Measurements from ENCODE around the gene RAP1GAP2.

The RAP1GAP2 gene

DNA sequence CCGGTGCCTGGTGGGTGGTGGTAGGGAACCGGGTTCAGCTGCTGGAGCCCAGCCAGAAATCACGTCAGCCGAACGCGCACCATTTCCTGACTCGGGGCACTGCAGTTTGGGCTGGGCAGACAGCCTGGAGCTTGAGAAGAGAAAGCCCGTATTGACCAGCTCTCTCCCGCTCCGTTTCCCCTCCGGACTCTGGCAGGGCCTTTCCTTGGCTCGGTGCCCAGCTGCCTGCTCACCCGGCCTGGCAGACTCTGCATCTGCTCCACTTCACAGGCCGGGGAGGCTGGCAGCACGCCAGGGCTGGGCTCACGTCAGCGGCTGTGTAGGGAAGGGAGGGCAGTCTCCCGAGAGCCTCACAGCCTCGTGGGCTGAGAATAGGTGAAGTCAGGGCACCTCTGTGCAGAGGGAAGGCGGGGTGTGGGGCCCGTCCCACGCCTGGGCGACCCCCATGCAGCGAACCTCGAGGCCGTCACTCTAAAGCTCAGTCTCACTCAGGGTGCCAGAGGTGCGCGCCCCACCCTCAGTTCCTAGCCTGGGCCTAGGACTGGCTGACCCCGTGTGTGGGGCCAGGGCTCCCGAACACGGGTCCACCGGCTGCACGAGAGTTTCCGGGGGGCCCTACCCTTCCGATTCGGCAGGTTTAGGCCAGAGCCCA lies 208.0 kb downstream of the RAP1GAP2 start:
- DNase-seq: peak; percentile 96

DNA sequence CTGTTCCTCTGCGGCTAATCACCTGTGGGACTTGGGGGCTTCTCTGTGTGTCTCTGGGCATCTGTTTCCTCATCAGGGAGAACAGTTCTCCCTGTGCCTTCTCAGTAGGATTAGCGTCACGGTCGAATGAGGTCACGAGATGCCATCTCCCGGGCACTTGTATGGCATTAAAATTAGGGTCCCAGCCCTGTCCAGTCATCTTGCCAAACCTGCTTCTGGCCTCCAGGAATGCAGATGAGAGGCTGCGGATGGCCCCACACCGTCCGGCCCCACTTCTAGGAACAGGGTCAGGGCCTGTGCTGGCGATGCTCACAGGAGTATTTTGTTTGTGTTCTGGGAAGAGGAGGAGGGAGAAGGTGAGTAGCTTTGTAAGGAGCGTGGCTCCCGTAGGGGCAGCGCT lies 208.7 kb downstream of the RAP1GAP2 start:
- peak; percentile 34 for DNase-seq

DNA sequence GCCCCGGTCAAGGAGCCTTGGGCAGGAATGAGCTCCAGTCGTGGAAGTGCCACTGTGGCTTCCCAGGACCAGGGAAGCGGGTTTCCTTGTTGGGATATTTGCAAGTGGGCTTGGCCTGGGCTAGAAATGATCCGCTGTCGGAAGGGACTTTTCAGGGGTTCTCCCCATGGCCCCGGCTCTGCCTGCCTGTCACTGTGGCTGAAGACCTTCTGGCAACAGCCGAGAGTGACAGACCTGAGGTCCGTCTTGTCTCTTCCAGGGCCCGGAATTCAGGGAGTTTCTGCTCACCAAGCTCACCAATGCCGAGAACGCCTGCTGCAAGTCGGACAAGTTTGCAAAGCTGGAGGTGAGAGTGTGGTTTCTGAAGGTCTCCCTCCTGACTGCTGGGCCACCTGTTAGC lies 209.5 kb downstream of the RAP1GAP2 start:
- no peak for DNase-seq

DNA sequence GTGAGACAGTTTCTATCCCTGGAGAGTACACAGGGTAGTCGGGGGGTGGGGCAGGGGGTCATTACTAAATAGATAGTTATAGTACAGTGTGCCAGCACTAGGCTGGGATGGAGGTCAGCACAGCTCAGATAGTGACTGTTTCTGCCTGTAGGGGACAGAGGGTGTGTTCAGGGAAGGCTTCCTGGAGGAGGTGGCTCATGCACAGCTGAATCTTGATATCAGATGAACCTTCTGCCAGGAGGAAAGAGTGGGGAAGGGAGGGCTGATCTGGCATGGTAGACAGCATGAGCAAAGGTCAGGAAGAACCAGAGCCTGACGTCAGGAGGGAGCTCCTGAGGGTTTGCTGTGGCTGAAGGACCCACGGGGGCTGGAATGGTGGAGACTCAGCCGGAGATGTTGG lies 210.6 kb downstream of the RAP1GAP2 start:
- DNase-seq: no peak

DNA sequence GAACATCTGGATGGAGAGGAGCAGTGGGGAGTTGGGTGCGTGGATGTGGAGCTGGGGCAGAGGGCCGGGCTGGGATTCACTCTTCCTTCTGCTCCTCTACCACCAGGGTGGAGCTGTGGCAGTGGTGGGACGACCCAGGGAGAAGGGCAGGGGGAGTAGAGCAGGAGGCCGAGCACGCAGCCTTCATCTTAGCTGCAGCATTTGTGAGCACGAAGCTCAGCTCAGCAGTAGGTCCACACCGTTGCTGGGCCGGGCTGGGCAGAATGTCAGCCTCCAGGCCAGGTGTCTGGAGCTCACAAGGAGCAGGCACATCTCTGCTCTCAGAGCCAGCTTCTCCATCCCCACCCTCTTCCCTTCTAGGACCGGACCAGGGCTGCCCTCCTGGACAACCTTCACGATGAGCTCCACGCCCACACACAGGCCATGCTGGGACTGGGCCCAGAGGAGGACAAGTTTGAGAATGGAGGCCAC lies 211.4 kb downstream of the RAP1GAP2 start:
- no peak for DNase-seq

DNA sequence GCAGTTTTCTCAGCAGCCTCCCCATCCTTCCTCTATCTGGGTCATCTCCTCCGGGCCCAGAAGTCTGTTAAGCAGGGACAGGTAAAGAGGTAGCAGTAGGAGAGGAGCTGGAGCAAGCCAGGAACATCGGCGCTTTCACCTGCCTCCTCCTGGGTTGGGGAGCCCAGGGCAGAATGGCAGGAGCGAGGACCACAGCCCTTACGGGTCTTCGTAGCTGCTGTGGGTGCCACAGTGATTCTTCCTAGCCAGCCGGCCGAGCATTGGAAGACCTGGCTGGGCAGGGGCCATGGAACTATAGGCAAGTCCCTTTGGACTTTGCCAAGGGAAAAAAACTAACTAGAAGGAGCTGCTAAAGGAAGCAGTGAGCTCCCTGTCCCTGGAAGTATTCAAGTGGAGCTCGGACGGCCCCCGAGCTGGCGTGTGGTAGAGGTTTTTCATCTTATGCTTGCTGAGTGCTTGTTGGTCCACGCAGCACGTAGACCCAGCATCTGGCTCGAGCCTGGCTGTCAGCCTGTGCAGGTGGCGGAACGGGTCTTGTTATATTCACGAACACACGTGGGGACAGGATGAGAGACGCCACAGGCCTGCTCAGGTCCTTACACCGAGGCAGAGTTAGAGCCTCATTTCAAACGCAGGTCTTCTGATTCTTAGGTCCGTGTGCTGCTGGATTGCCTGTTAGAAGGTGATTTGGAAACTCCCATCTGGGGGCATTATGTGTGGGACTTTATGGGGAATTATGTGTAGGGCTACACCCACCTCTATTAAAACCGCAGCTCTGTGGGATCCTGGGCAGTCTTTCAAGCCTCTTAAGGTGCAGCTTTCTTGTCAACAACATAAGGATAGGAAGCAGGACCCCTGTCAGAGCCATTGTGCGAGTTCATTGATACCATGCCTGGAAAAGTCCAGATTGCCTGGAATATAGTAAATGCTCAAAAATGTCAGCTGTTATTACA lies 212.4 kb downstream of the RAP1GAP2 start:
- DNase-seq: no peak

DNA sequence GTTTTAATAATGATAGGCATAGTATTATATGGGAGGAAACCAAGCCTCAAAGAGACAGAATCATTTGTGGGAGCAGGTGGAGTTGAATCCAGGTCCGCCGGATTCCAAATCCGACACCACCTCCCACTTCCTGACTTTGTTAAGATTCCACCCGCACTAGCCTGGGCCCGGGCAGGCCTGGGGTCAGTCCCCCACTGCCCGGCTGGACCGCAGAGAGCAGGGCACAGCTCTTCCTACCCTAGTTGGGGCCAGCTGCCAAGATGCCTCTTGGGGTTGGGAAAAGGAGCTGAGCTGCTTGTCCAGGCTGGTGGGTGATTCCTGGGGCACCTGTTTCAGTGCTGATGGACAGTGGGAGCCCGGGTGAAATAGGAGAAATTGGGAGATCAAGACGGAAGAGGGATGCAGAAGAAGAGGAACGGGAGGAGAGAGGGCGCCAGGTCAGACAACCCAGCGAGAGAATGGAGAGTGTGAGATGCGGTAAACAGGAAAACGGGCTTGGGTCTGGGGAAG lies 213.2 kb downstream of the RAP1GAP2 start:
- DNase-seq: no peak

DNA sequence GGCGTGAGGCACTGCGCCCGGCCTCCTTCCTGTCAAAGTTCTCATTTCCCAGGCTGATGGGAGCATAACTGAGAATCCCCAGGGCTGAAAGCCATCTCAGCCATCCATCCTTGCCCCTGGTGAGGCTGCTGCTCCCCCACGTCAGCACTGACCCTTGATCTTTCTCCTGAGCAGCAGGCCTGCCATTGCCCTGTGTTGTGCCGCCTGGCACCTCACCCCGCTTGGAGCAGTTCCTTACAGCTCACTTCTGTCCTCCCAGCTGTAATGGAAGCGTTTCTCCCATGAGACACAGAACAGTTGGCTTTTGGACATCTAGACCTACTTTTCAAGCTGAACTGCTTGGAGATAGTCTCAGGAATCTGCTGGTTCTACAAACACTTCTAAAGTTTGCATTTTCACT lies 215.7 kb downstream of the RAP1GAP2 start:
- no peak for DNase-seq

DNA sequence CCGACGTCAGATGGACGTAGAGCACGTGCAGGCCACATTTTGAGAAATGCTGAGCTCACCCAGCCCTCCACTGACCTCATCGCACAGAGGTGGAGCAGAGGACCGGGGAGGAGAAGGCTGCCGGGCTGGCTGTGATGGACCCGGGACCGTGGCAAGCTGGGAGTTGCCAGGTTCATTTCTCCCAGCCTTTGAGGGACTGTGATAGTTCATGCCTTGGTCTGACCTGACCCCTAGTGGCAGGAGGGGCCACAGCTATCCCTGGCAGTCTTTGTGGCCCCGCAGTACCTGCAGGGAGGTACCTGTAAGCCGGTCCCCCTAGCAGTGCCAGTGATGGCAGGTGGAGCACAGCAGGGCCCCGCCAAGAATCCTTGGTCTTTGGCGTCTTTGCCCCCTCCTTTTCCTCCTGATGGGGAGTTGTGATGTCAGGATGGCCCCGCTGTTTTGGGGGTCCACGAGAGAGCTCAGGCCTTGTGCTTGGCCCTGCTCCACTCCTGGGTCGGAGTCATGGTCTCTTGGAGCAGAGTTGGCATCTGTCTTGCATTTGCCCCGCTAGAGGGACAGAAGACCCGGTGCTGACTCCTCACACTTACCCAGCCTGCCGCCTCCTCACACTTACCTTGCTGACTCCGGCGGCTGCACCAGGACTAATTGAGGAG lies 216.8 kb downstream of the RAP1GAP2 start:
- peak; percentile 42 for DNase-seq

DNA sequence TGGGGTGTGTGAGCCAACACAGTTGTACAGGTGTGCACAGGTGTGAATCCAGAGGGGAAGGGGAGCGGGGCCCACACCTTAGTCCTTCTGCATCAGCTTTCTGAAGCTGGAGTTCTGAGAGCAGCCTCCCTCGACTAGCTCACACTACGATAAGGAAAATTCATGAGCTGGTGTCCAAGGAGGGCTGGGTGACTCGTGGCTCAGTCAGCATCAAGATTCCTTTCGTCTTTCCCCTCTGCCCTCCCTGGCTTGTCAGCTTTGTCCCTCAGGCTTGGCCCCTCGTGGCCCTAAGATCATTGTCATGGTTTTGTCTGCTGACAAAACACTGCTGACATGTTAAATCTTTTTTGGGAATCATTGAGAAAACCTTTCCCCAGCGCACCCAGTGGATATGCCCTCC lies 219.7 kb downstream of the RAP1GAP2 start:
- no peak for DNase-seq

DNA sequence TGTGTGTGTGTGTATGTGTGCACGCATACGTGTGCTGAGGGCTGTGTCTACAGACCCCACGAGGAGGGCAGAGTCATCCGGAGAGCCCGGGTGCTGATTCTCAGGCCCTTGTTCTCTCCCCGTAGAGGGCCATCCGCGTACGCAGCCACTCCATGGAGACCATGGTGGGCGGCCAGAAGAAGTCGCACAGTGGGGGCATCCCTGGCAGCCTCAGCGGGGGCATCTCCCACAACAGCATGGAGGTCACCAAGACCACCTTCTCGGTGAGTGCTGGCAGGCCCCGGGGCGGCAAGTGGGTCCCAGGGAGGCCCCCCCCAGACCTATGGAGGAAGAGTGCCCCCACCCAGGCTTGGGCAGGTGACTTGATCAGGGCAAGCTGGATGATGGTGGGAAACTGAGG lies 221.7 kb downstream of the RAP1GAP2 start:
- no peak for DNase-seq

DNA sequence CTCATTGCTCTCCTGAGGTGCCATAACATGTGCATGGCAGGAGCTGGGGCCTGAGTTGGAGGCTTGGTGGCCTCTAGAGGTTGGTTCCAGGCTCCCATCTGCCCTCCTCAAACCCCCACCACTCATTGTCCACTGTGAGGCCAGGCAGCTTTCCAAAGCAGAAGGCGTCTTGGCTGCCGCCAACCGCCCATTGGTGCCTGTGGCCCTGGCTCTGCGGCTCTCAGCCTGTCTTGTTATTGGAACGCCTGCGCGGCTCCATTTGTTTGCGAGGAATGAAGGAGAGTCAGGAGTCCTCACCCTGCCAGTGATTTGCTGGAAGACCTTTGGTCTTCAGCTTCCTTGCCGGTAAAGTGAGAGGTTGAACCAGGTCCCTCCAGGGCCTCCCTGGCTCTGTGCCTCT lies 223.5 kb downstream of the RAP1GAP2 start:
- DNase-seq: no peak

DNA sequence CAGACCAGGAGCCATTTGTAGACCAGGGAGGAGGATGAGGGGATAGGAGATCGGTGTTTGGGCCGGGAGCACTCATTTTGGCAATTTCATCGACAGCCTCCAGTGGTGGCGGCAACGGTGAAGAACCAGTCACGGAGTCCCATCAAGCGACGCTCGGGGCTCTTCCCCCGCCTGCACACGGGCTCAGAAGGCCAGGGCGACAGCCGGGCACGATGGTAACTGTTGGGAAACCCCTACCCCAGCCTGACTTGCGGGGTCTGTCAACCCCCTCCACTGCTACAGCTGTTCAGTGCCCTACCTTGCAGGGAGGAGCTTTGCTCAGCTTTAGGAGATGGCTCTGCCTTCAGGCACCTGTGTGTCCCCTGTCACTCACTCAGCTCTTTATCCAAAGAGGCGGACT lies 224.1 kb downstream of the RAP1GAP2 start:
- DNase-seq: no peak

DNA sequence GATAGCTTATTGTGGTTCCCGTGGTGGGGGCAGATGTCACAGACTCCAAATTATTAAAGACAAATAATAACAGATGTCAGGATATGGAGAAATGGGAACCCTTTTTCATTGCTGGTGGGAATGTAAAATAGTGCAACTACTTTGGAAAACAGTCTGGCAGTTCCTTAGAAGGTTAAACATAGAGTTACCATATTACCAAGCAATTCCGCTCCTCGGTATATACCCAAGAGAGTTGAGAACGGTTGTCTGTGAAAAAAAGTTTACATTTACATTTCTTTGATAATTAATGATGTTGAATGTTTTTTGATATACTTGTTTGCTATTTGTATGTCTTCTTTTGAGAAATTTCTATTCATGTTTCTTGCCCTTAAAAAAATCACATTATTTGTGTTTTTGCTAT lies 226.0 kb downstream of the RAP1GAP2 start:
- no peak for DNase-seq

DNA sequence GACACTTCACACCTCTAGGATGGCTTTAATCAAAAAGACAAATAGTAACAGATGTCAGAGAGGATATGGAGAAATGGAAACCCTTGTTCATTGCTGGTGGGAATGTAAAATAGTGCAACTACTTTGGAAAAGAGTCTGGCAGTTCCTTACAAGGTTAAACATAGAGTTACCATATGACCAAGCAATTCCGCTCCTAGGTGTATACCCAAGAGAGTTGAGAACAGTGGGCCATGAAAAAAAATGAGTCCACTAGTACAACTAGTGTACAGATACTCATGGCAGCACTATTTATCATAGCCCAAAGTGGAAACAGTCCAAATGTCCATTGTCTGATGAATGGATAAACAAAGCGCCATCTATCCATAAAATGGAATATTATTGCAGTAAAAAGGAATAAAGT lies 228.1 kb downstream of the RAP1GAP2 start:
- no peak for DNase-seq

DNA sequence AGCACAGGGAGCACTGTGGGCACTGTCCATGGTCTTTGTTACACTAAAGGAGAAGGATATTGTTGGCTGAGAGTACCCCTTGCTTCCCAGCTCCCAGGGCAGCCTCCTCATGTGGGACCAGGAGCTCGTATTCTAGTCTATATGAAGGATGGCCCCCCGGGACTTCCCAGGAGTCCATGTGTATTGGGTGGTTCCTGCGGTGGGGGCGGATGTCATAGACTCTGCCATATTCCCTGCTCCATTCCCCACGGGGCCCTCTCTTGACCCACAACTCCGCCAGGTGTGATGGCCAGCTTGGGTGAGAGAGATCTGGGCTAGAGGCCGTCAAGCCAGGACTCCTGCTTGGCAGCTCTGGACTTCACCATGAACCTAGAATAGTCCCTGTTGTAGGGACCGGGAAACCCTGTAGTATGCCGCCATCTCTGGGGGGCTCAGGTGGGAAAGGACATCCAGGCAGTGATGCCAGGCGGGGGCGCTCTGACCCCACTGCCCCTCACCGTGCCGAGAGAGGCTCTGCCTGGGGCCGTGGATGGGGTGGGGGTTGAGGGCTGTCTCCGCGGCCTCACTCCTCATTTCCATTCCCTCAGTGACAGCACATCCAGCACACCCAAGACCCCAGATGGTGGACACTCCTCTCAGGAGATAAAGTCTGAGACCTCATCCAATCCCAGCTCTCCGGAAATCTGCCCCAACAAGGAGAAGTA lies 229.3 kb downstream of the RAP1GAP2 start:
- no peak for DNase-seq

DNA sequence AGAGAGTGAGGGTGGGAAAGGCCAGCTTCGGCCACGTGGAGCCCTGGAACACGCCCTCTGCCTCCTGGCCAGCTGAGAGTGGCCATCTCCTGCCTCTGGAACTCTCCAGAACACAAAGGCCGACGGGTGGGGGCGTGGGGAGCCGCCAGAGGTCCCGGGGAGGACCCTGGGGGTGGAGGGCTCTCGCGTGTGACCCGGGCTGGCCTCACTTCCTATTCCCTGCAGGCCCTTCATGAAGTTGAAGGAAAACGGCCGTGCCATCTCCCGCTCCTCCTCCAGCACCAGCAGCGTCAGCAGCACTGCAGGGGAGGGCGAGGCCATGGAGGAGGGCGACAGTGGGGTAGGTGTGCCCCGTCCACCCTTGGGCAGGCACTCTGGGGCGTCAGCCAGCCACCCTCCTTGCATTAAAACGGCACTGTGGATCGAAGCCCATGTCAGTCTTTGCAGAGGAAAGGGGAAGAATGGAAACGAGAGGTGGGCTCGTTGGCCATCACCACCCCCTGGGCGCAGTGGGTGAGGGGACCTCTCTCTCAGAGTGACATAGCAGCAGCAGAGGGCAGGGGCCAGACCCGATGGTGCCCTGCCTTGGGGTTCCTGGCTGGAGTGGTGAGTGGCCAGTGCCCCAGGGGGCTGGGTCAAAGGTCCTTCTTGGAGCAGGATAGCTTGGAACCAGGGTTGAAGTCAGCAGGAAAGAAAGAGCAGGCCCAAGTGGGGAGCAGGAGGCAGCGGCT lies 230.1 kb downstream of the RAP1GAP2 start:
- DNase-seq: no peak

DNA sequence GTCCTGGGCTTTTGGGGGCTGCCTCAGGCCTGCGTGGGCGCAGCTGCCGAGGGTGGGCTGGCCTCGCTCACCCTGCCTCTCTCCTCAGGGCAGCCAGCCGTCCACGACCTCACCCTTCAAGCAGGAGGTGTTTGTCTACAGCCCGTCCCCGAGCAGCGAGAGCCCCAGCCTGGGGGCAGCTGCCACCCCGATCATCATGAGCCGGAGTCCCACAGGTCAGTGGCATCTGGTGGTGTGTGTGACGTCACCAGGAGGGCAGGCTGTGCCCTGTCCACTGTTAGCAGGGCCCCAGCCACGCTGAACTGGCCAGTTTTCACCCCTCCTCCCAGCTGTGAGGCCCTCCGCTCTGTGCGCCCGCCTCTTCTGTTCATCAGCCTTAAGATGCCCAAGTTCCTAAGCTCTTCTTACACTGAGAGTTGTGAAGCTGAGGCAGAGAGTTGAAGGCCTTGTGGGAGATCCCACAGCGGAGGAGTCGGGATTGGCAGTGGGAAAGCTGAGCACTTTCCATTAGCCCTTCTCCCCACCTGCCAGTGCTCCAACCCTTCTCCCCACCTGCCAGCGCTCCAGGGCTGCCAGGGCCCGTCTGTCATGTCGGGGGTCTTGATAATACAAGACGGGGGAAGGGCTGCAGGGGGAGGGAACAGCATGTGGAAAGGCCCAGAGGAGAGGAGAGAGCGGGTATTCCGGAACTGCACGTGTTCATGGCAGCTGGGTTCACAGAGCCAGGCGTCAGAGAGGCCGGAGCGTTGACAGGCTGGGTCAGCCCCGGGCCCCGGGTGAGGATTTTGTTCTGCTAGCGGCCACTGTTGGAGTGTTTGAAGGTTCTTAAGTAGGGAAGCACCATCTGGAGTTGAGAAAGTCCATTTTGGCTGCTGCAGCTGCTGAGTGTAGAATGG lies 230.9 kb downstream of the RAP1GAP2 start:
- DNase-seq: no peak

DNA sequence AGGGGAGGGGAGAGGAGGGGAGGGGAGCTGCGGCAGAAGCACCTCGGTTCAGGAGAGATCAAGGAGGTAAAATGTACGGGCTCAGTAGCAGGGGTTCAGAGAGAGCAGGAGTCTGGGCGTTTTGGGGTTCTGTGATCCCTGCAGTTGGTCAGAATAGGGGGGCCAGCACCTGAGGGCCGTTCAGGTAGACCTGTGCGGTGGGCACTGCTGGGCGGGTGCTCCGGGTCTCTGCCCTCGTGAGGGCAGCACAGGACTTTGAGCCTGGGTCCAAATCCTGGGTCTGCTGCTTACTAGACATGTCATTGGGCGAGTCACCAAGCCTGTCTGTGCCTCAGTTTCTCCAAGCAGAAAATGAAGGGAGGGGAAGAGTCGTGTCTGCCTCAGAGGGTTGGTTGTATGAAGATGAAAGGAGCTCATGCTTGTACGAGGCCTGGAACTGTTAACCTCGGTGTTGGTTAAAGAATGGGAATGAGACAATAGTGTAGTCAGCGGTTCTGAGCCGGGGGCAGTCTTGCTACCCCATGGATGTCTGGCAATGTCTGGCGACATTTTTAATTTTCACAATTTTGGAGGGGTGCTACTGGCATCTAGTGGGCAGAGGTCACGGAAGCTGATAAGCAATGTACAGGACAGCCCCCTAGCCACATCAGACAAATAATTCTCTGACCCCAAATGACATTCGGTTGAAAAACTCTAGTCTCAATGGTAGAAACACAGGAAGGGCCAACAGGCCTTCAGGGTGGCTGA lies 231.7 kb downstream of the RAP1GAP2 start:
- DNase-seq: no peak

DNA sequence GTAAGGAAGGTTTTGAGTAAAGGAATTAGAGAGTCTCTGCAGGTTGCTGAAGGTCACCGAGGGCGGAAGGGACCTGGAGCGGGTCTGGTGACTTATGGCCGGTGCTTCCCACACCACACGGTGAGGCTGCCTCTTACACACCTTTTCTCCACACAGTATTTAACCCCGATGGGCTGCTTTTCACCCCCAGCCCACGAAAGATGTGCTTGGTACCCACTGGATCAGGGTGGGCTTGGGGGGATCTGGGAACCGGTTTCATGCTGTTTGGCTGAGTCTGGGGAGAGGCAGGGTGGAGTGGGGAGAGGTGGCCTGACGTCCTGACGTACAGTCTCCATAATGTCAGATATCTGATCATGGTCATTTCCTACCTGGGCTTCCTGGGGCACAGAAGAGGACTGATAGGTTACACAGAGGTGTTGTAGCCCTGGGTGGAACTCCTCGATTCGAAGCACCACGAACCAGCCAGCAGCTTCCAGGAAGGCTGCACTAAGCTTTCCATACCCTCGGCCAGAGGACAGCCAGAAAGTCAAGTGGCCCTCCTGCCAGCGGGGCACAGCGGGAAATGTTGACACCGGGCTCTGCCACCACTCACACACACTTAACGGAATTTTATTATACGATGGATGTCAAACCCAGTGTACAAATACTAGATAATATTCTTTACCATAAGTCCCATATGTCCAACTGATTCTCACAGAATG lies 233.1 kb downstream of the RAP1GAP2 start:
- DNase-seq: peak; percentile 66

All from NCI-H1092 treated with DMSO at 0.1 percent for 48 hours (cell line).